Mucosa of rectum (tissue), 2 donors: ENCODE data around the gene SHH.

Experiments
- H3K27ac ChIP-seq, 2 donors: one replicate each; pipeline ENCODE4 v1.7.0; 2013; ENCODE audit warnings: inconsistent platforms in 2 of 2, low read depth in 2 of 2, low read length in 2 of 2
- H3K27me3 ChIP-seq, 2 donors: one replicate each; pipeline ENCODE4 v1.7.0; 2013; ENCODE audit warnings: low read length in 2 of 2; ENCODE audit not compliant: control insufficient read depth in 2 of 2, insufficient read depth in 2 of 2
- H3K36me3 ChIP-seq, 2 donors: one replicate each; pipeline ENCODE4 v1.7.0; 2013; ENCODE audit warnings: low read length in 2 of 2; ENCODE audit not compliant: control insufficient read depth in 2 of 2, insufficient read depth in 2 of 2
- H3K4me1 ChIP-seq, 2 donors: one replicate each; pipeline ENCODE4 v1.7.0; 2013; ENCODE audit warnings: low read length in 2 of 2, mild to moderate bottlenecking in 1 of 2; ENCODE audit not compliant: control insufficient read depth in 2 of 2, insufficient read depth in 2 of 2
- H3K4me3 ChIP-seq, 2 donors: one replicate each; pipeline ENCODE4 v1.7.0; 2013; ENCODE audit warnings: low read length in 2 of 2
- H3K9ac ChIP-seq, 2 donors: one replicate each; pipeline ENCODE4 v1.7.0; 2013; ENCODE audit warnings: low read length in 2 of 2, low read depth in 1 of 2, mild to moderate bottlenecking in 1 of 2
- H3K9me3 ChIP-seq, 2 donors: one replicate each; pipeline ENCODE4 v1.7.0; 2013; ENCODE audit warnings: low read length in 2 of 2; ENCODE audit not compliant: control insufficient read depth in 2 of 2
- donor health status: healthy.
- donor health status: Normal muscosa, but diverticular disease.

The SHH gene

GRCh38 chr7:155769701-155770100 lies 42.6 kb downstream of the SHH start:
- Histone ChIP-seq H3K9ac (no peak overlapping the region), H3K4me1 (no peaks in the 10 kb centered on the region), H3K27me3 (no peaks in the 10 kb centered on the region), H3K36me3 (peaks cover 65 to 76% of the 10 kb centered on the region in 2 donors), H3K4me3 (no peak overlapping the region), H3K9me3 (no peaks in the 10 kb centered on the region), H3K27ac (no peak overlapping the region)

- H3K9me3 ChIP-seq: no peaks in the 10 kb centered on the region
- H3K4me3 ChIP-seq: no peak overlapping the region
- peaks cover 65 to 69% of the 10 kb centered on the region in 2 donors for H3K36me3 ChIP-seq
- no peaks in the 10 kb centered on the region for H3K27me3 ChIP-seq
- H3K27ac ChIP-seq: no peak overlapping the region
- no peak overlapping the region for H3K9ac ChIP-seq
- no peaks in the 10 kb centered on the region for H3K4me1 ChIP-seq
These were observed 45.0 kb downstream of the SHH start for GRCh38 chr7:155766966-155767916.

- no peaks in the 10 kb centered on the region for H3K27me3 ChIP-seq
- H3K36me3 ChIP-seq: peaks cover 62 to 63% of the 10 kb centered on the region in 2 donors
- no peak overlapping the region for H3K9ac ChIP-seq
- no peak overlapping the region for H3K27ac ChIP-seq
- no peaks in the 10 kb centered on the region for H3K4me1 ChIP-seq
- H3K9me3 ChIP-seq: no peaks in the 10 kb centered on the region
- no peak overlapping the region for H3K4me3 ChIP-seq
These were observed 45.9 kb downstream of the SHH start for GRCh38 chr7:155766386-155766785.

GRCh38 chr7:155765458-155765857 lies 46.8 kb downstream of the SHH start:
- H3K27me3 ChIP-seq: no peaks in the 10 kb centered on the region
- peaks cover 0 to under 1% of the 10 kb centered on the region in 2 donors for H3K4me1 ChIP-seq
- H3K4me3 ChIP-seq: no peak overlapping the region
- peaks cover 55 to 58% of the 10 kb centered on the region in 2 donors for H3K36me3 ChIP-seq
- no peaks in the 10 kb centered on the region for H3K9me3 ChIP-seq
- no peak overlapping the region for H3K27ac ChIP-seq
- no peak overlapping the region for H3K9ac ChIP-seq

GRCh38 chr7:155764438-155764793 lies 47.8 kb downstream of the SHH start:
- H3K4me3 ChIP-seq: no peak overlapping the region
- peaks cover 46 to 52% of the 10 kb centered on the region in 2 donors for H3K36me3 ChIP-seq
- H3K27ac ChIP-seq: peak overlapping the region in 1 of 2 donors; percentile 6

GRCh38 chr7:155763691-155764437 lies 48.4 kb downstream of the SHH start:
- peaks cover 5 to 9% of the 10 kb centered on the region in 2 donors for H3K4me1 ChIP-seq
- no peaks in the 10 kb centered on the region for H3K9me3 ChIP-seq
- no peak overlapping the region for H3K4me3 ChIP-seq
- H3K27me3 ChIP-seq: no peaks in the 10 kb centered on the region
- H3K9ac ChIP-seq: no peak overlapping the region
- peak overlapping the region; percentile 2 to 18 for H3K27ac ChIP-seq
- H3K36me3 ChIP-seq: peaks cover 43 to 48% of the 10 kb centered on the region in 2 donors

More at GRCh38 chr7:155764438-155764793, 47.8 kb downstream of the SHH start:
- no peak overlapping the region for H3K9ac ChIP-seq
- H3K4me1 ChIP-seq: peaks cover 5 to 9% of the 10 kb centered on the region in 2 donors
- no peaks in the 10 kb centered on the region for H3K27me3 ChIP-seq
- H3K9me3 ChIP-seq: no peaks in the 10 kb centered on the region

GRCh38 chr7:155763122-155763521 lies 49.1 kb downstream of the SHH start:
- H3K27ac ChIP-seq: no peak overlapping the region
- no peak overlapping the region for H3K4me3 ChIP-seq
- H3K4me1 ChIP-seq: peaks cover 5 to 9% of the 10 kb centered on the region in 2 donors
- H3K36me3 ChIP-seq: peaks cover 45 to 48% of the 10 kb centered on the region in 2 donors
- no peaks in the 10 kb centered on the region for H3K9me3 ChIP-seq
- H3K9ac ChIP-seq: no peak overlapping the region
- no peaks in the 10 kb centered on the region for H3K27me3 ChIP-seq

GRCh38 chr7:155762655-155763054 lies 49.6 kb downstream of the SHH start:
- H3K9ac ChIP-seq: no peak overlapping the region
- no peaks in the 10 kb centered on the region for H3K27me3 ChIP-seq
- peaks cover 45 to 48% of the 10 kb centered on the region in 2 donors for H3K36me3 ChIP-seq
- H3K4me3 ChIP-seq: no peak overlapping the region
- no peak overlapping the region for H3K27ac ChIP-seq
- H3K4me1 ChIP-seq: peaks cover 5 to 9% of the 10 kb centered on the region in 2 donors
- H3K9me3 ChIP-seq: no peaks in the 10 kb centered on the region

- H3K9me3 ChIP-seq: no peaks in the 10 kb centered on the region
- no peak overlapping the region for H3K4me3 ChIP-seq
- peaks cover 41 to 43% of the 10 kb centered on the region in 2 donors for H3K36me3 ChIP-seq
- no peak overlapping the region for H3K27ac ChIP-seq
- no peak overlapping the region for H3K9ac ChIP-seq
- no peaks in the 10 kb centered on the region for H3K27me3 ChIP-seq
- H3K4me1 ChIP-seq: peaks cover 5 to 9% of the 10 kb centered on the region in 2 donors
These were observed 50.2 kb downstream of the SHH start for GRCh38 chr7:155762036-155762435.

- peaks cover 7 to 9% of the 10 kb centered on the region in 2 donors for H3K4me1 ChIP-seq
- no peaks in the 10 kb centered on the region for H3K9me3 ChIP-seq
- H3K27me3 ChIP-seq: no peaks in the 10 kb centered on the region
- peaks cover 36 to 37% of the 10 kb centered on the region in 2 donors for H3K36me3 ChIP-seq
- H3K4me3 ChIP-seq: no peak overlapping the region
- H3K9ac ChIP-seq: no peak overlapping the region
- no peak overlapping the region for H3K27ac ChIP-seq
These were observed 51.1 kb downstream of the SHH start for GRCh38 chr7:155761162-155761561.
